Upper lobe of left lung (tissue), 4 donors: ENCODE data around the gene L3MBTL1.

Source experiments
- CTCF ChIP-seq, 6 experiments: fragments of 450-650 bp in 4 of 6; fragments of 200-600 bp in 2 of 6; sonication (generic) in 2 of 6; IDR thresholded peaks; one replicate each; pipeline ENCODE4 v1.5.1; 2016 to 2019; ENCODE audit warnings: antibody characterized with exemption in 6 of 6
- POLR2A ChIP-seq, 4 donors: fragments of 450-650 bp; IDR thresholded peaks; one replicate each; pipeline ENCODE4 v1.5.1; 2016 to 2017; ENCODE audit warnings: antibody characterized with exemption in 4 of 4, mild to moderate bottlenecking in 2 of 4

GRCh38 chr20:43532416-43533055, 25.0 kb downstream of the L3MBTL1 start:
- no peak for TF ChIP-seq CTCF (IDR thresholded peaks at IDR 0.05)
- TF ChIP-seq POLR2A (IDR thresholded peaks at IDR 0.05) = no peak
